Measurements from ENCODE around the gene ADRB2.

Gene ADRB2

DNA sequence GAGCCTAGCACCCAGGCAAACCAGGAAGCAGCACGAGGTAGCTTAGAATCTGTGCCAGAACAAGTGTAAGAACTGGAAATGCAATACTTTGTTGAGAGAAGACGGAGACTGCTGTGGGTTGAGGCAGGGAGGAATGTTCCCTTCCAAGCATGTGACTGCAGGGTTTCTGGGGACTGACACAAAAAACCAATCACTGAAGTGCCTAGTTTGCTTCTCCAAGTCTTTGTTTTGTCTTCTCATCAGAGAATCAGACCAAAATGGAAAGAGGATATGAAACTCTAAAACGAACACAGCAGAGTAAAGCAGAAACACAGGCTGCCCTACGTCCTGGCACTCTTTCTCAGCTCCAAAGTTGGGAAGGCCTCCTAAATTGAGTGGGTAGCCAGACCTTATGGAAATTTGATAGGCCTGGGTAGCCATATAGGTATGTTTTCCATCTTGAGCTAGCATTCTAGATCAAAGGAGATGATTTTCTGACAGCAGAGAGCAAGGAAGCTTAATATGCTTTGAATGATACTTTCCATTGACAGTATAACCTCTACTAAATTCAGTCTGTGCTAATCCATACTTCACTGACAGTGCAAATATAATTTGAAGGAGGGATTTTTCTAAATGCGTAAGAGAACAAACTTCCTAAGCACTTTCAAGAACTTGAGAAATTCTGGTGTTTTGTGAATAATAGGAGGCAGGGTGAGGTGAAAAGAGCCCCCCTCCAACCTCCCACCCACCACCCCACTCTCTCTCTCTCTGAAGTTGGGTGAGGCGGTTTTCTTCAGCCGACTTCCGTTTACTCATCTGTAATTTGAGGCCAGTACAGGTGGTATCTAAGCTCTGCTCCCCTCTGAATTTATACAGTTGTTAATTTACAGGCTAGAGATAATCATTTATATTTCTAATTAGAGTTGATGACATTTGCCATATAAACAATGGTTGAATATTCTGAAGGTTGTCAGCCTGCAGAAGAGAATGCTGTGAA is 5.5 kb downstream of the ADRB2 start:
- DNase-seq: no peak

DNA sequence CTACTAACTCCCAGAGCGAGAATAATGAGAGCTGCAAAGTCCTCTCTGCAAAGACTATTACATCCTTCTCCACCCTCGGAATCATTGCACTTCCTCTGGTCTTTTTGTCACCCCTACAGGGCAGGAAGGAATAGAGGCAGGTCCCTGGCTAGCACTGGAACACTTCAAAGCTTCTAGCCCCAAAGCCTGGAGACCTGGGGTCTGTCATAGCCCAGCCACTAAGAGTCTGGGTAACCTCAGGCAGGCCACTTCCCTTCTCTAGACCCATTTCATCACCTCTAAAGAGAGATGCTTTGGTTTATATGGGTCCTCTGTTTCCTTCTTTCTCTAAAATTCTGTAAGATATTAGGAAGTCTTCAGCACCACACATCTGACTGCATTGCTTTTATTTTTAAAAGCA is 6.7 kb downstream of the ADRB2 start:
- no peak for DNase-seq

DNA sequence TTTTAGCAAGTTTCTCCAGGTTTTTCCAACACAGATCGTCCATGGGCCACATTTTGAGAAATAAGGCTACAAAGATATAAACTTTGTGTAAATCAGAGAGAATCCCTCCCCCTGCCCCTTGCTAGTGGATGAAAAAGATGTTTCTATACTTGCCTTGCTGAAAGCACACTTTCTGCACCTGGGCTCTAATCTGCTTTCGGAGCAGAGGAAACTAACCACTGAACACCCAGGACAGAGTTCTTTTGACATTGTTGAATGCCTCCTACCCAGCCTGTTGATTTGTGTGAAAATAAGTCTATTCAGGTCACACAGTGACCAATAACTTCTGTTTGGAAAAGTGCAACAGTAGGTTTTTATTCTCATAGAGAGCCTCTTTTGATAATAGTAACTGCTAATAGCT is 7.5 kb downstream of the ADRB2 start:
- DNase-seq: no peak

DNA sequence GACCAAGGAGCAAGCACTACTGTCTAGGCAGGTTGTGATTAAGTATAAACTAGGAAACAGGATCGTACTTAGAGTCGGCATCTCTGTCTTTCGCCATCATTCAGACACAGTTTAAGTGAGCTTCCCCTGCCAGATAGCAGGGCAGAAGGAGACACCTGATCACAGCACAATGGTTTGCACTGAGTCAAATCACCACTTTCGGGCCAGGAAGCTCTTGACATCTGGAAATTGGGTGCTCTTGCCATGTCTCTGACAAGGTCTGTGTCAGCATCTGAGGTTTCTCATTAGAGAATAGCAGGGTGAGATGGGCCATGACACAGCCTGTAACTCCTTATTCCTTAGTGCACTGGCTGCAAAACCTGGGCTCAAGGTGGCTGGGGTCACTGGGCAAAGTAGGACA is 8.3 kb downstream of the ADRB2 start:
- no peak for DNase-seq

DNA sequence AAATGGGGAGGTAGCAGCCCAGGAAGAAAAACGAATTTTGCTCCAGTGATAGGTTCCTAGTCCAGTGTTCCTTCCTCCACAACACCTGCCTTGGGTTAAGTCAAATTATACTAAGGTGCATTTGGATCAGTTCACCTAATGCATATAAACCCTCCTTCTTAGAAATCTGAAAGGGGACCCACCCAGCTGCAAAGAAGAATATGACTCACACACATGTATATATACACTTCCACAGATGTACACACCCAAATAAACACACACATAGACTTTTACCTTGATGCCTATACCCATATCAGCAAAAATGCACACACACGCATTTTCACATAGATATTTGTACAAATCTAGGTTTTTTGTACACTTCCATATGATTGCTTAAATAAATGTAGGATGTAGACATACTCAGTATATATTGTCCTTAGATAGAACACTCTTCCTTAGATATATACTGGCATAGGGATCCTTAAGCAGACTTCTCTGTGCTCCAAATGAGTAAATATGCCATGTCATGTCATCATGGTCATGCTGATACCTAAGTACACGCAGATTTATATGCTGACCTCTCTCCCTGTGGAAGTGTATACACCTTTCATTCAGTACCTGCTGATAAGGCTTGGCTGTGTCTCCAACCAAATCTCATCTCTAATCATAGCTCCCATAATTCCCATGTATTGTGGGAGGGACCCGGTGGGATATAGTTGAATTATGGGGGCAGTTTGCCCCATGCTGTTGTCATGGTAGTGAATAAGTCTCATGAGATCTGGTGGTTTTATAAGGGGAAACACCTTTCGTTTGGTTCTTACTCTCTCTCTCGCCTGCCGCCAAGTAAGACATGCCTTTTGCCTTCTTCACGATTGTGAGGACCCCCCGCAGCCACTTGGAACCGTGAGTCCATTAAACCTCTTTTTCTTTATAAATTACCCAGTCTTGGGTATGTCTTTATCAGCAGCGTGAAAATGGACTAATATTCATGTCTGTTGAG is 10.2 kb downstream of the ADRB2 start:
- DNase-seq: no peak

DNA sequence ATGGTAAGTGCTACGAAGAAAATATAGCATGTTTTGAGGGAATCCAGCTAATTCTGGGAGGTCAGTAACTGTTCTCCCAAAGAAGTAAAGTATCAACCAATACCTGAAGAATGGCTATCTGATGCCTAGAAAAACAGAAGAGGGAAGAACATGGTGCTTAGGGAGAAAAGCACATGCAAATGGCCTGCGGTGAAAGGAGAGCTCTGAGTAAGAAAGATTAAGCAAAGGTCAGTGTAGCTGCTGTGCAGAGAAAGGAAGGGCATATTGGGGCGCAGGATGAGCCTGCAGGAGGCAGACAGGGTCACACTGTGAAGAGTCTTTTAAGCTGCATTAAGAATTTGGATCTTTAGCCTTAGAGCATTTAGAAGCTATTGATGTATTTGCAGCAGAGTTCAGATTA is 11.0 kb downstream of the ADRB2 start:
- no peak for DNase-seq

DNA sequence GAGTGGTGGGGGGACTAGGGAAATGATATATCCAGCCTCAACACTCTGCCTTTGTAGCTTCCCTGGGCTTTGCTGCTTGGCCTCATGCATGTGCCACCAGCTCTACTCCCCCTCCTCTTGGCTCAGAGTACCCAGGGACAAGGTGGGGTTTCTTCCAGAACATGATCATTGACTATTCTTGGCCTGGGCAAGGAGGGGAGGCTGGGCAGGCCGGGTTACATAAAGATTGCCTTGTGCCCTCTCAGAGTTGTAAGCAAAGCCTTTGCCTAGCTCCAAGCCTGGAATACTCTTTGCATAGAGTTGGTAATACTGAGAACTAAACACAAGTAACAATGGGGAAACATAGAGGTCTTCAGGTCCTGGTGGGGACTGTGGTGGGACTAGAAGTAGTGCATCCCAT is 11.9 kb downstream of the ADRB2 start:
- no peak for DNase-seq

DNA sequence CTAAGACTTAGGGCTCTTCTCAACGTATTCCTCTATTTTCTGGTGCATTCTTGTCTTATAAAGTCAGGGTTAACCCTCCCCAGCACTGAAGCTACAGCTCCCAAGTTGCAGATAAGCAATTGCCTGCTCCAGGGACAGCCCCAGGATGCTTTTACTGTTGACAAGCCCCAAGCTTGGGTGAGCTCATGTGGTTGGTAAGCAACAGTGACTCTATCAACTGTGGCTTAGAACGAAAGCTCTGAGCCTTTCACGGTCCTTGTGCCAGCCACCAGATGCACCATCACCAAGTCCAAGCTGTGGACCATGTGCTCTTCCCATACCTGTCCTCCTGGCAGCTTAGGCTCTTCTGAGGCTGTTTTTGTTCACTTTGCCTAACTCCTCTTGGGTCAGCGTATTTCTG is 13.5 kb downstream of the ADRB2 start:
- no peak for DNase-seq

DNA sequence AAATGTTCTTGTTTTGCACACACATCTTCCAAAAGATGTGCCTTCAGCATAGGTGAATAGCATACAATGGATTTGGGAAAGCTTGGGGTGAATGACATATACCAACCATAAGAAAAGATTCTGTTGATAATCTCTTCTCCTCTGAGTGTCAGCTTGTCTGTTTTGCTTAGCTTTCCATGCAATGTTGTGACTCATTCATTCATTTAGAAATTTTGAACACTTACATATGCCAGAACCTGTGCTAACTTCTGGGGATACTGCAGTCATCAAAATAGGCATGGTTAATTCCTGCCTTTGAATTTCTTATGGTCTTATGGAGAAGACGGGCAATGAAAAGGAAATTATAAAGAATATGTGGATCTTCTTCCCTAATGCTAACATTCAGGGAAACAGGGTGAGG is 14.1 kb downstream of the ADRB2 start:
- no peak for DNase-seq

DNA sequence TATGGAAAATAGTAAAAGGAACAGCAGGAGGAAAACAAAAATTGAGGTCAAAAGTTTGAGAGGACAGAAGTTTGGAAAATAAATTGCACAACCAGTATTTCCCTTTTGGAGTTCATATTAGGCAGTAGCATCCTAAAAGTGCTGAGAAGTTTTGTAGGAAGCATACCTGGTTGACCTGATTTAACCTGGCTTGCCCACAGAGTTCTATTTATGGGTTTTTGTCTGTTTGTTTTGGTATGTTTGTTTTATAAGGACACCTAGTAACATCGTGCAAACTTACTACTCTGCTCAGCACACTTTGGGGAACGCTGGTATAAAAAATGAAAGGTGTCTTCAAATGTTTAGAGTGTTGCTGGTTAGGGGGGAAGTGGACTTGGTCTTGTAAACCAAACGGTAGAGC is 15.1 kb downstream of the ADRB2 start:
- DNase-seq: no peak

DNA sequence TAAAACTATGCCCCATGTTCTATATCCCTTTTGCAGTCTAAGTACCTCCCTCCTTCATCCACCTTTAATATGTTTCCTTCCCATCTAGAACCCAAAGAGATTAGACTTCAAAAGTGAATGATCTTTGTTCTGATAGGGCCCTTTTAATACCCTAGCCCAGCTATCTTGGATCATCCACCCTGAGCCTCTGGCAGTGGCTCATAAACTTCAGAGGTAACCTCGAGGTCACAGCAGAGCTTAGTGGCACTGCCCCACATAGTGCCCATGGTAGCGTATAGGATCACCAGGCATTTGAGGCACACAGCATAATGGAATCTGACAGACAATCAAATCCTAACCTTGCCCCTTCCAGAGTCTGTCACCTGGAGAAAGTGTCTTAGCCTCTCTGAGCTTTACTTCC is 15.8 kb downstream of the ADRB2 start:
- no peak for DNase-seq

DNA sequence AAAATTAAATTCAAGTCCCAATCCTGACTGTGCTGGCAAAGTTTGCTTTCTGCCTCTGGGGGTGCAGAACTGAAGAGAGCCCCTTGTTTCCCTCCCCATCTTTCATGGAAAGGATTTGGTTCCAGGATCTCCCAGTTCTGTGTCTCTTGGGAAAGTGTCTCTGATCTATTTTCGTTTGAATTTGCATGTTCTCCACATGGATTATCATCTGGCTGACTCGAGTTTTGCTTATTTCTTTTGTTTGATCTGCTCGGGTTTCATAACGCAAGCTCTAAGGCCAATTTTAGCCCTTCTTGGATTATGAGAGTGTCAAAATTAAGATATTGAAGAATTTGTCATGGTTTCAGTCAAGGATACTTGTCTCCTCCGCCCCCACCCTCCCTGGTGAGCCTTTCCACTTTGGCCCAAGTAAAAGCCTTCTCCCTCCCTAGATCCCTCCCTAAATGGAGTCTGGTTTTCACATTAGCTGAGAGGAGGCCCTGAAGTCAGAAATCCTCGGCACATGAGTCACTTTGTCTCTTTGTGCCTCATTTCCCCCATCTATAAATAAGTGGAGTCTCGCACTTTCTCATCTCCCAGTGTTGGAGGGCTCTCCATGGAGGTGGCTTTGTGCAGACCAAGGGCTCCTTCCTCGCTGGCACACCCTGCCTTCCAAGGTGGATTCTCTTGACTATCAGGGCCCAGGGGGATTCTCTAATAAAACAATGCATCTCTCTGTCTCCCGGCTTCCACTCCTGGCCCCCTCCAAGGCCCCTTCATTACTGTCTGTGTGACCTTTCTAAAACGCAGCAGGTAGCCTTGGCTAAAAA is 17.3 kb downstream of the ADRB2 start:
- DNase-seq: no peak

DNA sequence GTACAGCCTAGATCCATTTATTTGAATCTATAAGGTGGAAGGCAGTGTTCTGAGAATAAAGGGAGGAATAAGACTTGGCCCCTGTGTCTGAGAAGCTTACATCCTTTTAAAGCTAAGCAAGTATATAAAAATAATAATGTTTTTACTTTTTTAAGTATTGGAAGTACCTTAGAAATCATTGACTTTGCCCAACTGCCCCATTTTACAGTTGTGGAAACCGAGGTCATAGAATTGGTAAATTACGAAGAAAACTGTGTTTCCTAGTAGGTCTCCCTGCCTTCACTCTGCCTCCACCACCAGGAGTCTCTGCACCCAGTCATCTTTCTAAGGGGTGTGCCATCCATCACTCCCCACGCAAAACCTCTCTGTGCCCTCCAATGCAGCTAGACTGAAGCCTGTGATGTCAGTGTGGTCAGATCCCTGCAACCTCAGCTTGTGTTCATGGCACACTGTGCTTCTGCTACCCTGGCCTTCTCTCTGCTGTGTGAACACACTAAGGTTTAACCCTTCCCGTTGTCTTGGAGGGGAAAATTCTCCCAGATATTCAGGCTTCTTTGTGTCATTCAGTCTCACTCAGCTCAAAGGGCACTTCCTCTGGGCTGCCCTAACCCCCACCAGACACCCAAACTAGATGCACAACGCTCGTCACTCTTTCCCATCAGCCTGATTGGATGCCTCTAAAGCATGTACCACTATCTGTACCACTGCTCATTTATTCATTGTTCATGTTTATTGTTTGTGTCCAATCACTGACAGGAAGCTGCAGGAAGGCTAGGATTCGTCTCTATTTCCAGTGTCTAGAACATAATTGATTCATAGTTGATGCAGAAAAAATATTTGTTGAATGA is 18.2 kb downstream of the ADRB2 start:
- no peak for DNase-seq

DNA sequence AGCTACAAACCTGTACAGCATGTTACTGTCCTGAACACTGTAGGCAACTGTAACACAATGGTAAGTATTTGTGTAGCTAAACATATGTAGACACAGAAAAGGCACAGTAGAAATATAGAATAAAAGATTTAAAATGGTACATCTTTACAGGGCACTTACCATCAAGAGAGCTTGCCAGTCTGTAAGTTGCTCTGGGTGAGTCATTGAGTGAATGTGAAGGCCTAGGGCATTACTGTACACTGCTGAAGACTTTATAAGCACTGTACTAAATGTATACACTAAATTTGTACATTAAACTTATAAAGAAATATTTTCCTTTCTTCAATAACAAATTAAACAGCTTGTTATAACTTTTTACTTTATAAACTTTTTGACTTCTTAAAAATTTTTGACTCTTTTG is 20.5 kb downstream of the ADRB2 start:
- DNase-seq: no peak

DNA sequence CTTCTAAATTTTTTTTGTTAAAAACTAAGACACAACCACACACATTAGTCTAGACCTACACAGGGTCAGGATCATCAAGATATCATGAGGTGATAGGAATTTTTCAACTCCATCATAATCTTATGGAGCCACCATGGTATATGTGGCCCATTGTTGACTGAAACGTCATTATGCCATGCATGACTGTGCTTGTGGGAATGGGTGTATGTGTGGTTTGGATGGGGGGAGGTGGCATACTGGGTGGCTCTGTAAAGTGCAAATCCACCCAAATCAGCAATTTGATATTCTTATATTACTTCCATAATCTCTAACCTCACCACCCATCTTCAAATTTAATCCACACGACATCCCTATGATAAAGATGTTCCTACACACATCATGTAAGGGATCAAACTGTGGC is 21.0 kb downstream of the ADRB2 start:
- DNase-seq: no peak

DNA sequence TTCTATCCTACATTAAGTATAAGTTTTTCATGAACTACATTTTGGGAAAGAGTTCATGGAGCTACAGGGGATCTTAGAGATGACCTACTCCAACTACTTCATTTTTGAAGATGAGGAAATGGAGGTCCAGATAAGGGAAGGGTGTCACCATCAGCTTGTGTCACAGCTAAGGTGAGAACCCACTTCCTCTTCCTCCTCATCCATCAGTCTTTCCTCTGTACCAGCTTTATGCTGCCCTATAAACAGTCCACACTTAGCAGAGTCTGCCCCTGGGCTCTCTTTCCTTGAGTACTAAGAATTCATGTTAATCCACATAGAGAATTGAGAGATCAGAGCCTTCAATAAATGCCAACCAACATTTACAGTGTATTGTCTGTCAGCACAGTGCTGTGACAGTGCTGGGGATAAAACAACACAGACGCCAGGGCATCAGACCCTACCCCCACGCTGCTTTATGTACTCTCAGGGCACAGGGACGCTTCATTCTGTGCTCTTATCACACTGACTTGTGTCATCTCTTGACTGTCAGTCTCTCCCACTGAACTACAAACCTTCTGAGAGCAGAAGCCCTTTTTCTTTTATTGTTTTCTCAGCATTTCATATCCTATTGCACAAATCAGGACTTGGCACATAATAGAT is 22.1 kb downstream of the ADRB2 start:
- no peak for DNase-seq

DNA sequence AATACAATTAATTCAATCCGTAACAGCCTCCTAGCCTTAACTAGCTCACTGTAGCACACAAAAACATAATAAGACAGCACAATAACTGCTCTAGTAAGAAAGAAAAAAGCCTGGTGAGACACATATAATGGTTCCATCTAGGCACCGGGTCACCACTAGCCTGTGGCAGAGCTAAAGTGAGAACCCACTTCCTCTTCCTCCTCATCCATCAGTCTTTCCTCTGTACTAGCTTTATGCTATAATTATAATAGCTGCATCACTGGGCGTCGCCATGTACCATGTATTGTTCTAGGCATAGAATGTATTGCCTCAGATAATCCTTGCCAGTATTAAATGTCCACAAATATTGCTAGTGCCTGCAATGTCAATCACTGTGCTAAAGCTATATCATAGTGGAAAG is 23.1 kb downstream of the ADRB2 start:
- no peak for DNase-seq

DNA sequence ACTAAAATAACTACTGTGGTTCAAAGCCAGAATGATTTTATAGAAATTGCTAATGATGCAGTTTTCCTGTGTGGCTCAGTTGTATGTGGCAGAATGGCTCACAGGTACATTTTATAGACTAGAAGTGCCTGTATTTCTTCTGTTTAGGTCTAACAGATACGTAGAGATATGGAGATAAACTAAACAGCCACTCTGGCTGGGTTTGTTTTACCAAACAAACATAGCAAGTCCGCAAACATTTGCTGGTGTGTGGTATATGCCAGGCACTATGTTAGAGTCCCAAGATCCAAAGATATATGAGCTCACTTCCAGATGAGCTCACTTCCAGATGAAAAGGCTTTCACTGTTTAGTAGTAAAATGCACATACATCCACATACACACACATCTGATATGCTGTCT is 24.4 kb downstream of the ADRB2 start:
- no peak for DNase-seq

DNA sequence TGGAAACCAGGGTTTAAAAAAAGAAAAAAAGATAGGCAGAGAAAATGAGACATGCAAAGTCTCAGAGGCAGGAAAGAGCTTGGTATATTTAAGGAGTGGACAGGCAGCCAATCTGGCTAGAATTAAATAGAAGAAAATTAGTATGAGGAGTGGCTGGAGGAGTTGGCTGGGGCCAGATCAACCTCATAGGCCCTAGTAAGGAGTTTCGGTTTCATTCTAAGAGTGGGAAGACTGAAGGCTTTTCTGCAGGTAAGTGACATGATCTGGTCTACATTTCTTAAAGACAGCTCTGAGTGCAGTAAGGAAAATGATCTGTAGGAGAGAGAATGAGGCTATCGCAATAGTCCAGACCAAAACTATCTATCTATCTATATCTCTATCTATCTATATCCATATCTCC is 27.5 kb downstream of the ADRB2 start:
- no peak for DNase-seq

DNA sequence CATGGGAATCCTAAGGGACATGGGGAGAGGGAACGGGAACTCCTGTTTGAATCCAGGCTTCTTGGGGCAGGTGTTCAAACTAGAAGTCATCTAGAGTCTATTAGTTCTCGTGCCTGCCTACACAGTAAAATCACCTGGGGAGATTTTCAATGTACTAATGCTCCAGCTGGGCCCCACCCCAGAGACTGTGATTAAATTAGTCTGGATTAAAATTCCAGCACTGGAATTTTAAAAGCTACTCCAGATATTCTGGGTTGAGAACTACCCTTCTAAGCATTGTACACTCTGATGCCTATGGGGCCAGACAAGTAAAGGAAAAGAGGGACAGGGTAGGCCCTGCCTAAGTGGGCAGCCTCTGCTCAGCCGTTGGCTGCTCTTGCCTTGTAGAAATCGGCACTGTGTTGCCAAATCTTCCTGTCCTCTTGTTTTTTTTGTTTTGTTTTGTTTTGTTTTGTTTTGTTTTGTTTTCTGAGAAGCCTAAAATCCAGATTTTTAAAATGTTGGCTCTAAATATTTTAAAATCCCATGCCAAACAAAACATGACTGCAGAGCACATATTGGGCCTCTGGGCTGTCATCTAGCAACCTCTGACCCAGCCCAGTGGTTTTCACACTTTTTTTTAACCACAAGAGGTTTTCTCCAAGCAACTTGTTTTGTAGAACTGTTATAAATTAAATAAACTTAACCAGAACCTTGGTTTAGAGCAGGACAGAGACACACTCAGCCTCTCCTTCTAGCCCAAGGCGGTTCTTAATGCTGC is 29.0 kb downstream of the ADRB2 start:
- no peak for DNase-seq

DNA sequence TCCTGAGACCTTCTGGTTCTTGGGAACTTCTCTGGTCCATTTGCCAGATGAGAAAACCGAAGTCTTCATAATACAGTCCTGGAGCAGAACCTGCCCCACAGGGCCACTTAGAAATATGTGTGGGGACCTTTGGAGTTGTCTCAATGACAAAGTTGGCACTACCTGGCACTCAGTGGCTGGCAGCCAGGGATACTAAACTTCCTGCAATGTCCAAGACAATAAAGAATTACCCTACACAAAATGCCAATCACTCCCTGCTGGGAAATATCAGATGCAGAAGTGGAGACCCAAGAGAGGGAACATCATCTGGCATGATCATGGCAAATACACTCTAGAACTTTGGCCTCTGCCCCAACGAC is 29.6 kb downstream of the ADRB2 start:
- no peak for DNase-seq

All from DMS 273 treated with DMSO at 0.1 percent for 48 hours (cell line).